HG03457 (cell line): ENCODE measurements around the gene MALT1.
A peak's percentile ranks its signal among the peaks of the same experiment; 100 is the strongest.
"Not testable (repeated sequence)": the region's sequence is repeated elsewhere in the genome, so short reads cannot be mapped to it uniquely, and the experiment has no call there.

Experiments used
- ATAC-seq: cut with Tn5 transposase; IDR thresholded peaks from one replicate; pipeline ENCODE4 v1.9.1; 2021; ENCODE audit warnings: moderate number of reproducible peaks; ENCODE audit not compliant: unreplicated experiment

MALT1 gene

GRCh38 chr18:58671111-58671631 is at the start of gene MALT1:
MALT1 (plus strand) TSS chr18:58671465; CDS start chr18:58671644, 179 bp downstream.
- ATAC-seq: peak; percentile 60

GRCh38 chr18:58624011-58624410 is 47.3 kb upstream of the MALT1 start:
- no peak for ATAC-seq

GRCh38 chr18:58625839-58626238 is 45.4 kb upstream of the MALT1 start:
- ATAC-seq: no peak

GRCh38 chr18:58630071-58630470 is 41.2 kb upstream of the MALT1 start:
- ATAC-seq: no peak

- no peak for ATAC-seq
These were observed 40.0 kb upstream of the MALT1 start for GRCh38 chr18:58631301-58631700.

GRCh38 chr18:58632552-58632951 is 38.7 kb upstream of the MALT1 start:
- no peak for ATAC-seq

GRCh38 chr18:58633874-58634273 is 37.4 kb upstream of the MALT1 start:
- no peak for ATAC-seq

GRCh38 chr18:58635891-58636290 is 35.4 kb upstream of the MALT1 start:
- ATAC-seq: no peak

GRCh38 chr18:58637197-58637596 is 34.1 kb upstream of the MALT1 start:
- ATAC-seq: no peak

GRCh38 chr18:58637946-58638345 is 33.3 kb upstream of the MALT1 start:
- ATAC-seq: no peak

GRCh38 chr18:58638441-58638840 is 32.8 kb upstream of the MALT1 start:
- no peak for ATAC-seq

GRCh38 chr18:58639237-58639636 is 32.0 kb upstream of the MALT1 start:
- ATAC-seq: no peak

GRCh38 chr18:58639751-58640427 is 31.4 kb upstream of the MALT1 start:
- no peak for ATAC-seq

GRCh38 chr18:58640428-58640805 is 30.8 kb upstream of the MALT1 start:
- no peak for ATAC-seq

- no peak for ATAC-seq
These were observed 30.2 kb upstream of the MALT1 start for GRCh38 chr18:58640891-58641610.

GRCh38 chr18:58643557-58643956 is 27.7 kb upstream of the MALT1 start:
- ATAC-seq: not testable (repeated sequence)

- no peak for ATAC-seq
These were observed 25.9 kb upstream of the MALT1 start for GRCh38 chr18:58645398-58645797.

- ATAC-seq: no peak
These were observed 24.9 kb upstream of the MALT1 start for GRCh38 chr18:58646334-58646862.

GRCh38 chr18:58649966-58650816 is 21.1 kb upstream of the MALT1 start:
- ATAC-seq: peak; percentile 74

GRCh38 chr18:58650830-58651229 is 20.4 kb upstream of the MALT1 start:
- ATAC-seq: not testable (repeated sequence)

GRCh38 chr18:58653144-58653722 is 18.0 kb upstream of the MALT1 start:
- not testable (repeated sequence) for ATAC-seq
